HG02973 (cell line): ENCODE data around the gene TNIP1.
A peak's percentile ranks its signal among the peaks of the same experiment; 100 is the strongest.

Experiments used
- ATAC-seq: cut with Tn5 transposase; IDR thresholded peaks from one replicate; pipeline ENCODE4 v1.9.1; 2021; ENCODE audit warnings: moderate library complexity; ENCODE audit not compliant: unreplicated experiment

Gene TNIP1, protein sequence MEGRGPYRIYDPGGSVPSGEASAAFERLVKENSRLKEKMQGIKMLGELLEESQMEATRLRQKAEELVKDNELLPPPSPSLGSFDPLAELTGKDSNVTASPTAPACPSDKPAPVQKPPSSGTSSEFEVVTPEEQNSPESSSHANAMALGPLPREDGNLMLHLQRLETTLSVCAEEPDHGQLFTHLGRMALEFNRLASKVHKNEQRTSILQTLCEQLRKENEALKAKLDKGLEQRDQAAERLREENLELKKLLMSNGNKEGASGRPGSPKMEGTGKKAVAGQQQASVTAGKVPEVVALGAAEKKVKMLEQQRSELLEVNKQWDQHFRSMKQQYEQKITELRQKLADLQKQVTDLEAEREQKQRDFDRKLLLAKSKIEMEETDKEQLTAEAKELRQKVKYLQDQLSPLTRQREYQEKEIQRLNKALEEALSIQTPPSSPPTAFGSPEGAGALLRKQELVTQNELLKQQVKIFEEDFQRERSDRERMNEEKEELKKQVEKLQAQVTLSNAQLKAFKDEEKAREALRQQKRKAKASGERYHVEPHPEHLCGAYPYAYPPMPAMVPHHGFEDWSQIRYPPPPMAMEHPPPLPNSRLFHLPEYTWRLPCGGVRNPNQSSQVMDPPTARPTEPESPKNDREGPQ

DNA sequence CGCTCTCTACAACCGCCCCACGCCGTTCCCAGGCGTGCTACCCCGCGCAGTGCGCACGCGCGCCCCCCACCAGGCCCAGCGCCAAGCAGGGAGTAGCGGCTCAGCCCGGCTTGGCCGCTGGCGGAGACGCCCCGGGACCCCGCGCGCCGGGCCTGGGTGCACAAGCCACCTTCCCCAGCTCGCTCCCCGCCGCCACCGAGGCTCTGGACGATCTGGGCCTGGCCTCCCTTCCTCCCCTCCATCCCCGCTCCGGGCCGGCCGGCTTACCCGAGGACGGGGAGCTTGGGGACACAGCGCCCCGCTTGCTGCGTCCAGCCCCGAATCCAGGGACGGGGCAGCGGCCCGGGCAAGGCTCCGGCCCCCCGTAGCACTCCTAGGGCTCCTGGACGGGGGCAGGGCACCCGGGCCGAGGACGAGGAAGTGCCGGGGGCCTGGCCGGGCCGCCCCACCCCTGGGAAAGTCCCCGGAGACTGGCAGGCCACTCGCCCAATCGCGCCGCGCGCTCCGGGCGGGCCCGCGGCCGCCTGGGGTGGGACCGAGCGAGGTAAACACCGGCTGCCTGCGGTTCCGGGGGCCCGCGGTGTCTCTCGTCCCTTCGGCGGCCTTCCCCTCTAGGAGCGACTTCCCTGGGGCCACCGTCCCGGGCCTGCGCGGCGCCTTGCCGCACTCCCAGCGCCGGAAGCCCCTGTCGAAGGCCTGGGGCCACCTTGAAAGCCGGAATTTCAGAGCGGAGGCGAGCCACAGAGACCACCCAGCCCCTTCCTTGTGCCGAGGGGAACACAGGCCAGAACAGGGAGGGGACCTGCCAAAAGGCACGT, at the start of gene TNIP1:
TNIP1 (minus strand) TSS at position 422 of the 818 bp plus-strand sequence. CDS start 15,939 bp downstream, outside the sequence.
- peak; percentile 67 for ATAC-seq

DNA sequence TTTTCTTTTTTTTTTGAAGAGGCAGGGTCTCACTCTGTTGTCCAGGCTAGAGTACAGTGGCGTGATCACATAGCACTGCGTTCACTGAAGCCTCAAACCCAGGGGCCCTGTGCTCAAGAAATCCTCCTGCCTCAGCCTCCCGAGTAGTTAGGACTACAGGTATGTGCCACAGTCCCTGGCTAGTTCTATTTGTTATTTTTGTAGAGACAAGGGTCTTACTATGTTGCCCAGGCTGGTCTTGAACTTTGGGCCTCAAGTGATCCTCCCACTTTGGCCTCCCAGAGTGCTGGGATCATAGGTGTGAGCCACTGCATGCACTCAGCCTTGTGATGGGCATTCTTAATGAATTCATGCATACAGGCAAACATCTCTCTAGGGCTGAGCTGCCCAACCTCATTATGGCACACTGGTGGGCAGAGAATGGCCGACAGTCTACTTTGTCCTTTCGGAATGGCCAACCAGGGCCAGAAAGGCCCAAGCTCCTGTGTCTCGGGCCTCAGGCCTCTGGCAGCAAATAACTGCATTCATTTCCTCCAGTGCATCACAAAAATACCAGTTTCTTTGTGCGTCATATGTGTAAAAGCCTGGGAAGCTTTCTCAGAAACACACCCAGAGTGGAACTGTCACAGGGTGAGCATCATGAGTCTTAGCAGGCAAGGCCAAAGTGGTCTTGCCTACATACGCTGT, 49.5 kb upstream of the TNIP1 start:
- no peak for ATAC-seq

DNA sequence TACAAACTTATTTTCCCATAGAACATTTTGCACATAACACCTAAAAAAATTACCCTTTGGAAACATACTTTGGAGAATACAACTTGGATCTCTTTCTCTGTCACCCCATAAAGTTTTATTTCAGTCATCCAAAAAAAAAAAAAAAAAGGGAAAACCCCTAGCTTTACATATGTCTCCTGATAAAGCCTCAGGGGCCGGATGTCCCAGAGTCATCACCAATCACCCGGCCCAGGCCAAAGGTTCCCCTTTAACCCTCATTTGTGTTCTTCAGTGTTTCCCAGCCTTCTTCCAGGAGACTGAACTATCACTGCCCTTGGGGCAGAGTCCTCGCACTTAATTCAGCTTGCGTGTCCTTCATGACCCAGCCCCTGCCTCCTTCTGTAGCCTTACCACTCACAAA, 48.0 kb upstream of the TNIP1 start:
- ATAC-seq: no peak

DNA sequence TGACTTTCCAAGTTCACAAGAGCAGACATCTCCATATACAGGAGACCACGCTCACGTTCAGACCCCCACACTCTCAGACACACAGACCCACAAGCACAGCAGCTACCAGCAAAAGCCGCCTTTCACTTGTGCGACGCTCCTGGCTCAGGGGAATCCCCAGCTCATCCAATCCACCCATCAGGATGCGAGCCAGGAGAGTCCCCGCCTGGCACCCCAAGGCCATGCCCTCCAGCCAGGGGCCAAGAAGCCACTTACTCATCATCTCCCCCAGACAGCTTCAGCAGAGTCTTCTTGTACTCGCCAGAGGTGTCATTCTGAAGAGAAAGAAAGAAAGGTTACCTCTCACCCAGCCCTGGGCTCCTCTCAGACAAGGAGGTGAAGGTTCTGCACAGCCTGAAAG, 47.1 kb upstream of the TNIP1 start:
- ATAC-seq: no peak

DNA sequence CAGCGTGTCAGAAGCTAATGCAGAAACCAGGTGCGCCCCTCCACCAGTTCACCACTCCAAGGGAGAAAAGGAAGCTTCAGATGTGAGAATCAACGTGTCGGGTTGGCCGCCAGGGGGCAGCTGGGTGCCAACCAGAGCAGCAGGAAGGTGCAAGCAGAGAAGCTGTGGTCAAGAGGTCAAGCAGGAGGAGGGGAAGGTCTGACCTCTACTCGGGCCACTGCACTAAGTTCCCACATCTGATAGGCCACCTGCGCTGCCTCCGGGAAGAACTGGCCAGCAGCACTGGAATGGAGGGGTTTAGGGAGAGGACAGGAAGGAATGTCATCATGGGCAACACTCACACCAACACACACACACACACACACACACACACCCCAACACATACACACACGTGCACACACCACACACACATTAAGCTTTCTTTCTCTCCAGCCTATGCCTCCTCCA, 45.4 kb upstream of the TNIP1 start:
- peak; percentile 23 for ATAC-seq

DNA sequence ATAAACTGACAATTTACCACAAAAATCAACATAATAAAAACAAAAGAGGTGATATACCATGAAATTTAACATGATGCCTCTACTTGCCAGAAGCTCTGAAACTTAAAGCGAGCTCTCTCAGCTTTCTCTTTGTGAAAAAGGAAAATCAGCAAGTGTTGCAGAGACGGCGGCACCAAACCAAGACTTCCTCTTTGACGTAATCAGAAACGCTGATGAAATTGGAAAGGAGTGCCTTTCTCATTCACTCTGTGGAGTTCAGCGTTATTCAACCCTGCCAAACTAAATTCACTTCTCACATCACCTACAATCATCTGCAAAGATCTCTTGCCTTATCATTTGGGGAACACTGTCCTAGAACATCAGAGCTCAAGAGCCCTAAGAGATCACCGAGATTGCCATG, 44.6 kb upstream of the TNIP1 start:
- ATAC-seq: no peak

DNA sequence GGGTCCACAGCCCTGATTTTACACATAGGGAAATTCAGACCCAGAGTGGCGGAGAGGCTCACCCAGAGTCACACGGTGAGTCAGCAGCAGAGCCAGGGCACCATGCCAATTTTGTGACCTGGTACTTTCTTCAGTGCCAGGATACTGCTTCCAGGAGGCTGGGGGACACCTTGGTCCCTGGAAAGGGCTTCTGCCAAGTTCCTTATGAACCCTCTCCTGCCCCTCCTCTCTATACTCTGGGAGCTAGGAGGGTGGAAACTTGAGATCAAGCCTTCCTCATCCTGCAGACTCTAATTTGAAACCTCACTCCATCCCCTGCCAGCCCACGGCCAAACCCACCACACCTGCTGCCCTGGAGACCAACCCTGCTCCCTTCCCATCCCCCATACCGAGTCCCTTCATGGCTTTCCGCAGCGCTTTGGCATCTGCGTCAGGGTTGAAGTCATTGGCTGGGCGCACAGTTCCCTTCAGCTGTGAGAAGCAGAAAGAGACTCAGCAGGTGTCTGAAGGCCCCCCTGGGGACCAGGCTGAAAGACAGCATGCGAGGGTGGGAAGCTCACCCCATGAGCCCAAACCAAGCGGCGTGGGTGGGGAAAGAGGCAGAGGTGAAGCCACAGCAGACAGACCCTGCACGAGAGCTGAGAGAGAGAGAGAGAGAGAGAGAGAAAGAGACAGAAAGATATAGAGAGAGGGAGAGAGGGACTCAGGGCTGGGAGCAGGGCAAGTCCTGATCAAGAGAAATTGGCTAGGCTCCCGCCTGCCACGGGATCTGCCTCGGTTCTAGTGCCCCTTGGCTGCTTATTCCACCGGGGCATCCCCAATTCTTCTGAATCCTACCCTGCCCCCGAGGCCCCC, 43.3 kb upstream of the TNIP1 start:
- ATAC-seq: peak; percentile 80

DNA sequence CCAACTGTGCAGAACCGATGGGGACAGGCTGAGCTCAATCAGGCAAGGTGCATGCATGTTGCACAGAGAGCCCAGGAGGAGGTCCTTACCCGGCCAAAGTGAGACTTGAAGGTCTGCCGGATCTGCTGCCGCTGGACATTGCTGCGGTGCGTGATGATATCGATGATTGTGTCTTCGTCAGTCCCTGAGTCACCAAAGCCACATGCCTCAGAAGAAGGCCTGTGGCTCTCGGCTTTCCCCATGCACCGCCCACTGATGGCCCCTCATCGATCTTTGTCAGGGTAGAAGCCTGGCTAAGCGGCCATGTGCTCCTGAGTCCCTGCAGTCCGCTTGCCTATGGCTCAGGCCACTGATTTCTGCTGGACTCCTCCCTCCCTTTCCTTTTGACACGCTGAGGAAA, 42.0 kb upstream of the TNIP1 start:
- no peak for ATAC-seq

DNA sequence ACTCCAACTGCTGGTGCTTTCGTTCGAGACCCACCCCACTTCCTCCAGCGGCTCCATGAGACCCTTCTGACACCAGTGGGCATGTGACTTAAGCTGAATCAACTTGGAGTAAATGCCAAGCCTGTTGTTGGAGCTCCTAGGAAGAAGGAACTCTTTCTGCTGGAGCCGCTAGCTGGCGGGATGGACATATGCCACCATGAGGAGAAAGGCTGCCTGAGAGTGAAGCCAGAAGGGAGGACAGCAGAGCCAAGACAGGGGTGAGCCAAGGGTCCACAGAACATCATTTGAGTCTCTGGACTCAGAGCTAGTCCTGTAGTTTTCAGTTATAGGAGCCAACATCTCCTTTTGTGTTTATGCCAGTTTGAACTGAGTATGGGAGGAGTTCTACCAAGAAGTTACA, 40.8 kb upstream of the TNIP1 start:
- ATAC-seq: no peak

DNA sequence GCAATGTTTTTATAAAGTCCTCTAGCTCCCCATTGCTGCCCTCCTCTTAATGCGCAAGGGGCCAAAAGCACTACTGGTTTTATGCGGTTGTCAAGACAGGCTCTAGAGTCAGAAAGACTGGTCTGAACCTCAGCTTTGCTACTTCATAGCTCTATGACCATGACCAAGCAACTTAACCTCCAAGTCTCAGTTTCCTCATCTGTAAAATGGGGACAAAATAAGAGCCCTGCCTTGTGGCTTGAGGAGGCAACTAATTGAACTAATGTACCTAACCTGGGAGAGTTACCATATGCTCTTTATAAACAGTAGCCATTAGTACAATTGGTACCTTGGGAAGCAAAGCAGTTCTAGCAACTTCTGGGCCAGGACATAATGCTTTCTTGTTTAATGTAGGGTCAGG, 40.3 kb upstream of the TNIP1 start:
- ATAC-seq: no peak

DNA sequence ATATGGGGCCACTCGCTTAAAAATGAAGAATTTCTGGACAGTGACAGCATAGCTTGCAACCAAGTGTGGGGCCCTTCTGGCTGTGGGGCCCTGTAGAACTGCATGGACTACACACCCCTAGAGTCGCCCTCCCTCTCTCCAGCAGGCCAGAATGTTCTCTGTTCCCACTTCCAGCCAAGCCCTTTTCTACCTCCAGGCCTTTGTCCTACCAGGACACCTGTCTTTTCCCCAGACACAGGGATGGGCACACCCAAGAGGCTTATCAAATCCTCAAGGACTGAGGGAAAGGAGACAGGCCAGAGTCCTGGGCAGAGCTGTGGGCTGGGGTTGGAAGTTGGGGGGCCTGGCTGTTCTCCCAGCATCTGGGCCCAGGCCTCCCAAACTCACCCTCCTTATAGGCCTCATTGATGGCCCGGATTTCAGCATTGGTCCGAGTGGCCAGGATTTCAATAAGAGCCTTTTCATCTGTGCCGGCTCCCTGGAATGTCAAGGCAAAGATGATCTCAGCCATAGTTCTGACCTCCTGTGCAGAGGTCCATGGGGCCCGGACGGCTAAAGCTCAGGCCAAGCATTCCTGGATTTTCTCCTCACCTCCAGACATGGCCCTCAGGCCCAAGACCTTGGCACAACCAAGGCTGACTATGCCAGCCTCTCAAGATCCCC, 38.2 kb upstream of the TNIP1 start:
- no peak for ATAC-seq

DNA sequence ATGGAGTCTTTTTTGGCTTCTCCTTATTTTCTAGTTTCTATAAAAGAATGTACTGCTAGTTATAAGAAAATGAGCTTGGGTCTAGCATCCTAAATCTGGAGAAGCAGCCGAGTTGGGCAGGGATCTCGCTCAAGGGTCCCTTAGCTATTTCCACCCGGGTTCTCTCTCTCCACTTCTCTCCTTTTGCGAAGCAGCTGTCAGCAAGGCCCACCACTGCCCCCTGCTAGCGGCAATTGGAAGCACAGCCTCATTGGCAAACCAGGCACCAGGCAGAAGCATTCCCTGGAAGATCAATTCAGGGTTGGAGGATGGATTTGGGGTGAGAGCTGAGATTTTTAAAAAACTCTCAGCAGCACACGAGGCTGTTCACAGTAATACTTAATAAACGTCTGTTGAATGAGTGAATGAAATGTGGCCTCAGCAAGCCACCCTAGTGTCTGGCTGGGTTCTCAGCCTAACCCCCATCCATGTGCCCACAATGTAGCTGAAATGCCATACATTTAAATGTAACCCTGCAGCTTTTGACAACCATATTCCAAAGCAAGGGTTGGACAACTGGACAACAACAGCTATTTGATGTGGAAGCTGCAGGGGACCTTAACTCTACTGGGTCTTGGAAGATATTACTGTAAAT, 34.6 kb upstream of the TNIP1 start:
- peak; percentile 46 for ATAC-seq

DNA sequence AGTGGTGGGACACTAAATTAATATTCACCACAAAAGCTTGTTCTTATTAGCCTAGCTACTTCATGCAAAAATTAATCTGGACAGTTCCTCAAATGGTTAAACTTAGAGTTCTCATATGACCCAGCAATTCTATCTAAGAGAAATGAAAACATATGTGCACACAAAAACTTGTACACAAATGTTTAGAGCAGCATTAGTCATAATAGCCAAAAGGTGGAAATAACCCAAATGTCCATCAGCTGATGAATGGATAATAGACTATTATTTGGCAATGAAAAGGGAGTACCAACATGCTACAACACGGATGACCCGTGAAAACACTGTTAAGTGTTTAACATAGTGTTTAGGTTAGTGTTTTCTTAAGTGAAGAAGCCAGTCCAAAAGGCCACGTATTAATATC, 32.8 kb upstream of the TNIP1 start:
- ATAC-seq: no peak

DNA sequence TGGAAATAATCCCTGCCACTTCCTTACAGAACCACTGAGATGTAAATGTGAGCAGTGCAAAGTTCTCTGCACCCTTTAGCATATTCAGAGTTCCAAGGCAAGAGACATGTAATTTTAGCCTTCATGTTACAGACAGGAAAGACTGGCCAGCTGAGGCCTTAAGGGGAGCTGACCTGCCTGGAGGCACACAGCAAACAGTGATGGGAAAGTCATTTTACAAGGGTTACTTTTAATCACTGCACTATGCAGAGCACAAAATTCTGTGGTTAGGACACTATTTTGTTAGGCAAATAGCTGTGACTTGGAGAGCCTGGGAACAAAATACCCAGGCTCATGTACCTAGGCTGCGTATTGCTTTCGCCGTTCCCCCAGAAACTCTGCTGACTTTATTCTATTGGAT, 30.2 kb upstream of the TNIP1 start:
- no peak for ATAC-seq

DNA sequence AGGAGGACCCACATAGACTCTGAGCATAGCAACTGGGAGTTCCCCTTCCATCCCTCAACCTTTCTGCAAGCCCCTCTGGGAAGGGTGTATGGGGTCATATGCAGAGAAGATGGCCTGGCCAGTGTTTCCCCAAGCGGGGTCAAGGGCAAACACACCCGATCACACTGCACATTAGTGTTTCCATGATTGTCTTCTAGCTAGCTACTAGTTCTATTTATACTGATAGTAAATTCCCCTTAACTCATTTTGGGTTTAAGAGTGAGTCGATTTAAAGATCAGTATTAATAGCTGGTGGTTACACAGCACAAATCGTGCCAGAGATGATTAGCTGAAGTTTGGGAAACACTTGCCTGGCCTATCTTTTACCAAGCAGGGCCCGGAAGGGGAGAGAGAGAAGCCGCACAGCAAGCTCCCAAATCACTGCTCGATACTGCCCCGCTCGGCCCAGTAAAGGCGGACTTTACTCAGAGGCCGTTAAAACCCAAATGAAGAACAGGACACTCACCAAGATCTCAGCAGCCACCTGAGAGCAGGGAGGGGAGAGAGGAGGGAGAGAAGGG, 29.4 kb upstream of the TNIP1 start:
- peak; percentile 40 for ATAC-seq

DNA sequence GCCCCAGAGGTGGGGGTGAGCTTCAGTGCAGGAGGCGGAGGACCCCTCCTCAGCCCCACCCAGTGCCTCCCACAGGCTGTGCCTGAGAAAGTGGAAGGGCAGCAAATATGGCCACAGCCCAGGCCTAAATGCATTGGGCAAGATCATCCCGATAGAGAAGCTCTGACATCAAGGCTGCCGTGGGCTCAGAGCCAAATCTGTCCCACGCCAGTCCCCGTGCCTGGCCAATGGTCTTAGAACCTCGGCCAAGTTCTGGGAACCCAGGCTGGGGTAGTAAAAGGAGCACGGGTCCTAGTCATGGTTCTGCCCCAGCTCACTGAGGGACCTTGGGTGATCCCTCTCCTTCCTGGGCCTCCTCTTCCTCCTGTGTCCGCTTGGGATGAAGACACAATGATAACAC, 27.7 kb upstream of the TNIP1 start:
- no peak for ATAC-seq

DNA sequence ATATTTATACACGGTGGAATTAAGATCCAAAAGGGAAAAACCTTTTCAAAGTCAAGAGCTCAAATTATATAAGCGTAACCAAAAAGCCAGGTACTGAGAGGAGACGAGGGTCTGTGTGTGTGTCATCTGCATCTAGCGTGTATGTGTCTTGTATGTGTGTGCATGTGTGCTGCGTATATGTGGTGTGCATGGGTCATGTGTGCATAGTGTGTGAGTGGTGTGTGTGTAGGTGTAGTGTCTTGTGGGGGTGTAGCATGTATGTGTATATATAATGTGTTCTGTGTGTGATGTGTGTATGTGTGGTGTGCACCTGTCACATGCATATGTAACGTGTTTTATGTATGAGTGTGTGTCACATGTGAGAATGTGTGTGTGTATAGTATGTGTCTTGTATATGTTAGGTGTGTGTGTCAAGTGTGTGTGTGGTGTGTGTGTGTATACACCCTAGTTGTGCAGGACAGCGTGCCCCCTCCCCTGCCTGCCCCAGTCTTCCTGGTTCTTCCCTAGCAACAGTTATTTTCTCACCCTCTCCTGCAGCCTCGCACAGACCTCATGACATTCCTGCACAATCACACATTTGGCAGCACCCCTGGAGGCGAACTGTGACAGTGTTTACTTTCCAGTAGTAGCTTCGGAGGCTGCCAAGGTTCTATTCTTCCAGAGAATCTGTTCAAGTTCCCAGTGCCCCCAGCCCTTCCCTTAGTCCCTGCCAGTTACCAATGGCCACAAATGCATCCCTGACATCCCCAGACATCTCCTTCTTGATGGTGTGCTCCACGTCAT, 27.1 kb upstream of the TNIP1 start:
- ATAC-seq: no peak

DNA sequence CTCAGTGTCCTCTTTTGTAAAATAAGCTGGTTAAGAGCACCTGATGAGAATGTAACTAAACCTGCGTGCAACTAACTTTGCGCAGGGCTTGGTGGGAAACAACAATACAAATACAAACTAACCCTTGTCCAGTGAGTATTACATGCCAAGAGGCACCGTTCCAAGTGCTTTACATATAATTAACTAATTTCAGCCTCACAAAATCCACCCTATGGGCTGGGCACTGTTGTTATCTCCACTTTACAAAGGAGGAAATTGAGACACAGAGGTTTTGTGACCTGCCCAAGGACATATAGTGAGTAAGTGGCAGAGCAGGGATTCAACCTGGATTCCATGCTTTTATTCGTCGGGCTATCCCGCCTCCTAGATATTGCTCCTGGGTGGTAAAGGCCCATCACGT, 26.2 kb upstream of the TNIP1 start:
- ATAC-seq: no peak
